ENCODE measurements around the gene PLXNB2.

PLXNB2 gene

DNA sequence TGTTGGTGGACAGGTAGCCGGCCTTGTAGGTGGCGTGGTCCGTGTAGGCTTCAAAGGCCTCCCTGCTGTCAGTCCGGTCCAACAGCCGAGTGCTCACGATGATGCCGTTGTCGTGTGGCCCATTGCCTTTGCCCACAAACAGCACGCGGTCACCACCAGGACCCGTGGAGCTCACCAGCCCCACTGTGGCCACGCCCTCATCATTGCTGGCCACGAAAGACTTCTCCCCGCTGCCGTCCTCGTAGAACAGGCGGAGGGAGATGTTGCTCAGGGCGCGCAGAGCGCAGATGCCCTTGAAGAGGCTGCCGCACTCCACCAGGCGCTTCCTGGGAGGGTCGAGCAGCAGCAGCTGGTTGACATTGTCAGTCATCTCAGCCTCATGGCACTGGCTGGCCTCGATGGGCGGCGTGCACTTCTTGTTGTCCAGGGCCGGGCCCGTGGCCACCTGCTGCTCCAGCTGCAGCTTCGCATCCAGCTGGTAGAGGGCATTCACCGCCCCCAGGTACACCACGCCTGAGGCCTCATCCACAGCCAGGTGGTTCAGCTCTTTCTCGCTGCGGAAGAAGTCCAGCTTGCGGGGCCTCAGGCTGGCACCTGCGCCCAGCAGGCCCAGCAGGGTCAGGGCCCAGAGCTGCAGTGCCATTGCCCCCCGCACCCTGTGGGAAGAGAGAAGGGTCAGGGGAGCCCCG lies 17.4 kb downstream of the PLXNB2 start:
- TF ChIP-seq ZFX (IDR thresholded peaks at IDR 0.05) = no peak
- TF ChIP-seq, protein P1, sequence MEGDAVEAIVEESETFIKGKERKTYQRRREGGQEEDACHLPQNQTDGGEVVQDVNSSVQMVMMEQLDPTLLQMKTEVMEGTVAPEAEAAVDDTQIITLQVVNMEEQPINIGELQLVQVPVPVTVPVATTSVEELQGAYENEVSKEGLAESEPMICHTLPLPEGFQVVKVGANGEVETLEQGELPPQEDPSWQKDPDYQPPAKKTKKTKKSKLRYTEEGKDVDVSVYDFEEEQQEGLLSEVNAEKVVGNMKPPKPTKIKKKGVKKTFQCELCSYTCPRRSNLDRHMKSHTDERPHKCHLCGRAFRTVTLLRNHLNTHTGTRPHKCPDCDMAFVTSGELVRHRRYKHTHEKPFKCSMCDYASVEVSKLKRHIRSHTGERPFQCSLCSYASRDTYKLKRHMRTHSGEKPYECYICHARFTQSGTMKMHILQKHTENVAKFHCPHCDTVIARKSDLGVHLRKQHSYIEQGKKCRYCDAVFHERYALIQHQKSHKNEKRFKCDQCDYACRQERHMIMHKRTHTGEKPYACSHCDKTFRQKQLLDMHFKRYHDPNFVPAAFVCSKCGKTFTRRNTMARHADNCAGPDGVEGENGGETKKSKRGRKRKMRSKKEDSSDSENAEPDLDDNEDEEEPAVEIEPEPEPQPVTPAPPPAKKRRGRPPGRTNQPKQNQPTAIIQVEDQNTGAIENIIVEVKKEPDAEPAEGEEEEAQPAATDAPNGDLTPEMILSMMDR (conservative IDR thresholded peaks at IDR 0.05) = no peak
- no peak overlapping the region for H3K27ac ChIP-seq

GRCh38 chr22:50289151-50289941 lies 18.1 kb downstream of the PLXNB2 start:
- H3K27ac ChIP-seq = no peak overlapping the region
- no peak for TF ChIP-seq ZFX (IDR thresholded peaks at IDR 0.05)
- TF ChIP-seq, protein P1 (conservative IDR thresholded peaks at IDR 0.05) = no peak

DNA sequence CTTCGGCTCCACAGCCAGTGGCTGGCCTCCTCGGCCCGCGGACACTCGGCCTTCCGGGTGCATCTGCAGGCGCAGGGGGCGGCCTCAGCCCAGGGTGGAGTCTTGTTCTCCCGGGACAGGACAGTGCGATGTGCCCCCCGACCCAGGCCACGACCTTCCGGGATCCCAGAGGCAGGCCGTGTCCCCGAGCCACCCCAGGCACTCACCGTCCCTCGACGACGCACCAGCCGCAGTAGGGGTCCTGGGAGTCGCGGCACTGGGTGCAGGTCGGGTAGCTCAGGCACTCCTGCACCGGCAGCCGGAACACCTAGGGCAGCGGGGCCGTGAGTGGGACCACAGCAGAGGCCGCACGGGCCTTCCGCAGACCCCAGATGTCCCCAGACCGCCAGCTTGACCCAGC lies 19.7 kb downstream of the PLXNB2 start:
- no peak overlapping the region for H3K27ac ChIP-seq
- TF ChIP-seq, protein P1 (conservative IDR thresholded peaks at IDR 0.05) = no peak
- TF ChIP-seq ZFX (IDR thresholded peaks at IDR 0.05) = no peak

DNA sequence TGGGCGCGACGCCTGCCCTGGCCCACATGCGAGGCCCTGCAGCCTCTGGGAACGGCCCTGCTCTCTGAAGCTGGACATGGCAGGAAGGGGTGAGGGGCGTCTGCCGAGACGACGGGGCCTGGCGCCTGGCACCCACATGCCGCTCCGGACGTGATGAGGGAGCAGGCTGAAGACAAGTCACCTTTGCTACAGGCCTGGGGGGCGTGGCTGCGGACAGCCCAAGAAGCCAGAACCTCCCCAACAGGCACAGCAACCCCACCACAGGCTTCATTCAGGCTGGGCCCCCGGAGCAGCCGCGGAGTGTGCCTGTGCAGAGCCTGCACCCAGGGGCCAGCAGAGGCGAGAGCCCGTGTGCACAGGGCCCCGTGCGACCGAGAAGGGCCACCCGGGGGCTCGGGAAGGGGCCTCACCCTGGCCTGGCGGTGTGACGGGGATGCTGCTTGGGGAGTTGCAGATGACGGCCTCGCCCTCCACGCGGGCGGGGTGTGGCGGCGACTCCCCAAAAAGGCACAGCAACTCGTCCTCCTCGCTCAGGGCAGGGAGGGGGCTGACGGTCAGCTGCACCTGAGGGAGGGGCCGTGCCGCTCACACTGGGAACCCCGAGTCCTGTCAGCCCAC lies 20.6 kb downstream of the PLXNB2 start:
- no peak for TF ChIP-seq ZFX (IDR thresholded peaks at IDR 0.05)
- no peak overlapping the region for H3K27ac ChIP-seq

DNA sequence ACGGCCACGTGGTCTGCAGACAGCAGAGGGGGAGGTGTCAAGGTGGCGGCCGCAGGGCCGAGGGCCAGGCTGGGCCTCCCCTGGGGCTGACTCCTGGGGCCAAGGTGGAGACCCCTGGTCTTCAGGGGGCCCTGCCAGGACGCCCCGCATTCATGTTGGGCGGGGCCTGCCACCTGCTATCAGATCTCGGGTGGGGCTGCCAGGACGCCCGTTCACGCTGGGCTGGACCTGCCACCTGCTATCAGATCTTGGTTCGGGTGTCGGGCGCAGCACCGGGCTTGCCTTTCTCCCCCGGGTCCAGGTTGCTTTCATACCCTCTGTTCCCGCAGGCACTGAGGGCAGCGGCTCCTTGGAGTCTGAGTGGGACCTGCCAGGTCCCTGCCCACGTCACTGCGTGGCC lies 21.2 kb downstream of the PLXNB2 start:
- H3K27ac ChIP-seq = no peak overlapping the region
- no peak for TF ChIP-seq ZFX (IDR thresholded peaks at IDR 0.05)
- TF ChIP-seq, protein P1 (conservative IDR thresholded peaks at IDR 0.05) = no peak

DNA sequence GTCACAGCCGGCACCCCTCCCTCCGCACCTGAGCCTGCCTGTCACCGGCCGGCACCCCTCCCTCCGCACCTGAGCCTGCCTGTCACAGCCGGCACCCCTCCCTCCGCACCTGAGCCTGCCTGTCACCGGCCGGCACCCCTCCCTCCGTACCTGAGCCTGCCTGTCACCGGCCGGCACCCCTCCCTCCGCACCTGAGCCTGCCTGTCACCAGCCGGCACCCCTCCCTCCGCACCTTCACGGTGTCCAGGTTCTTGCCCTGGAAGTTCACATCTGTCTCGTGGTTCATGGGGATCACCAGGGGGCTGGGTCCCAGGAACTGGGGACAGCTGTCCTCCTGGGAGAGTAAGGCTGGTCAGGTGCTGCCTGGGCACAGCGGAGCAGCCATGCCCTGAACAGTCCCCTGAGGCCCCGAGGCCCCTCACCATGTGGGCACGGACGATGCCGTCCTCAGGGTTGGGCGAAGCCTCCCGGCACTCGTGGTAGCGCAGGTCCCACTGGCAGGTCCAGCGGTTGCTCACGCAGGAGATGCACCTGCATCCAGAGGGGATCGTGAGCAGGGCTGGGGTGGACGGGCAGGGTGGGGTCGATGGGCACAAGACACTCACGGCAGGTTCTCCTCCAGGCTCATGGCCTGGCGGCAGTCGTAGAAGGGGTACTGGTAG lies 21.7 kb downstream of the PLXNB2 start:
- no peak overlapping the region for H3K27ac ChIP-seq
- TF ChIP-seq, protein P1 (conservative IDR thresholded peaks at IDR 0.05) = no peak
- no peak for TF ChIP-seq ZFX (IDR thresholded peaks at IDR 0.05)

GRCh38 chr22:50284479-50284878 lies 23.0 kb downstream of the PLXNB2 start:
- H3K27ac ChIP-seq = no peak overlapping the region
- TF ChIP-seq, protein P1 (conservative IDR thresholded peaks at IDR 0.05) = no peak
- no peak for TF ChIP-seq ZFX (IDR thresholded peaks at IDR 0.05)
